Stimulated activated CD4-positive, alpha-beta T cell treated with anti-CD3 and anti-CD28 coated beads, Interleukin-2, amount 100 ng/mL, for 48 hours (primary cell): ENCODE data around the gene GPC1.

Source experiments
- DNase-seq, 2 donors: peaks; one replicate each; pipeline ENCODE4 v3.0.0-alpha.2; 2020

GPC1 gene

GRCh38 chr2:240432430-240432819 is 3.0 kb upstream of the GPC1 start:
- DNase-seq: no peak

DNA sequence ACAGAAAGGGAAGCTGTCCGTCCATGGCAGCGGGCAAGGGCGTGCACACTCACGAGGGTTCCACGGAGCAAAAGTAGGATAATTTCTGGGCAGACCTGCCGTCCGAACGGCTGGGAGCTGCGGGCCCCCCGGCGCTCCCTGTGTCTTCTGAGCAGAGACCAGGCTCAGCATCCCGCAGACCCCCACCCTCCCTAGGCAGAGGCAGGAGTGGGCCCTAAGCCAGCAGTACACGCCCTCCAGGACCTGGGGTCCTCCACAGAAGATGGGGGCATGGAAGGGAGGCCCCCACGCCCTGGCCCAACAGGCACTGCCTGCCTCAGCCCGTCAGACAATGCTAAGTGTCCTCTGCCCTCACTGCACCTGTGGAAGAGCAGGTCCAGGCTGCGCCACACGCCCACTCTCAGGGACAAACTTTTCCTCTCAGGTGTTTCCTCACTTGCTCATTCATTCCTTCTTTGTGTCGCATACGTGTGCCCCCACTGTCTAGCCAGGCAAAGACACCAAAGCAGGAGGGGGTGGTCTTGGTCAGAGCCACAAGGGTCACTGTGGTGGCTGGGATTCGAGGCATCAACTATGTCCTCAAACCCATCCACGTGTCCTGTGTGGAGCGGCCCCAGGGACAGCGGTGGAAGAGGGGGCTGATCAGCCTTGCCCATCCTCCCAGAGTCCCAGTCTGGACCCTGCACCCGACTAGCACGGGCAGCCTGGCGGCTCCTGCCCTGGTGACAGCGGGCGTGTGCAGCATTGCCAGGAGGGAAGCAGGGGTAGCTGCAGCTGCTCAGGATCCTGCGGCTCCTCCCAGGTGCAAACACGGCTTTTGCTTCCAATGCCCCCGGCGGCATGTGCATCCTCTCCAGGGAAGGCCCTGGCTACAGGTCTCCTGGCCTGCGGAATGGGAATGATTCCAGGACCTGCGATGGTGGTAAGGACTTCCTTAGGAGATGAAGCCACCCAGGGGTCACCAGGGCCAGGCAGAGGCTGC is 2.4 kb upstream of the GPC1 start:
- no peak for DNase-seq

DNA sequence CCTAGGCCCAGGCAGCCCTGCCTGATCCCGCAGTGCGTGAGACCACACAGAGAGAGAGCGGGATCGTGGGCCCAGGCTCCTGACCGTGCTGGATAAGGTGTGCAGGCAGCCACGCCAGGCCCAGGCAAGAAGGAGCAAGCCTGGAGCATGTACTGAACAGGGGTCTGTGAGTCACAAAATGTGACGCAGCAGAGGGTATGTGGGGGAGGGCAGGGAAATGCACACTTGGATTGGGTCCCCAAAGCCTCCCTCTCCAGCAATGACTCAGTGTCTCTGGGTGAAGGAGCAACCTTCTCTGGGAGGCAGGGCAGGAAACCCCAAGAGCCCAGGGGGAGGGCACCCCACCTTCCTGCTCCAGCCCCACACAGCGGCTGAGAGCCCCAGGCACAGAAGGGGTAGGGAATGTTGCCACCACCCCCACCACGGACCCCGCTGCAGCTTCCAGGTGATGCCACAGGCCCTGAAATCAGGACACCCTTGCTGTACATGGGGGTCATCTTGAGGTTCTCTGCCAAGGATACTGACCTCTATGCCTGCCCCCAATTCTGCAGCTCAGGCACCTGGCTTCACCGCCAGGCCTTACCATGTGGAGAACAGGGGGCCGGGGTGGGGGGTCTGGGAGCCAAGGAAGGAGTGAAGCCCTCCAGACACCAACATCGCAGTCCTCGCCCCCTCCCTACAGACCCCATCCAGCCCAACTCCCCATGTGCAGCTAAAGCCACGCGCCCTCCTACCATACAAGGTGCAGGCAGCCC is 1.3 kb upstream of the GPC1 start:
- no peak for DNase-seq

GRCh38 chr2:240434728-240435456 is 571 bp upstream of the GPC1 start:
- peak; percentile 76 to 81 for DNase-seq

- DNase-seq: no peak
Observed at GRCh38 chr2:240435948-240436682, 652 bp downstream of the GPC1 start.

DNA sequence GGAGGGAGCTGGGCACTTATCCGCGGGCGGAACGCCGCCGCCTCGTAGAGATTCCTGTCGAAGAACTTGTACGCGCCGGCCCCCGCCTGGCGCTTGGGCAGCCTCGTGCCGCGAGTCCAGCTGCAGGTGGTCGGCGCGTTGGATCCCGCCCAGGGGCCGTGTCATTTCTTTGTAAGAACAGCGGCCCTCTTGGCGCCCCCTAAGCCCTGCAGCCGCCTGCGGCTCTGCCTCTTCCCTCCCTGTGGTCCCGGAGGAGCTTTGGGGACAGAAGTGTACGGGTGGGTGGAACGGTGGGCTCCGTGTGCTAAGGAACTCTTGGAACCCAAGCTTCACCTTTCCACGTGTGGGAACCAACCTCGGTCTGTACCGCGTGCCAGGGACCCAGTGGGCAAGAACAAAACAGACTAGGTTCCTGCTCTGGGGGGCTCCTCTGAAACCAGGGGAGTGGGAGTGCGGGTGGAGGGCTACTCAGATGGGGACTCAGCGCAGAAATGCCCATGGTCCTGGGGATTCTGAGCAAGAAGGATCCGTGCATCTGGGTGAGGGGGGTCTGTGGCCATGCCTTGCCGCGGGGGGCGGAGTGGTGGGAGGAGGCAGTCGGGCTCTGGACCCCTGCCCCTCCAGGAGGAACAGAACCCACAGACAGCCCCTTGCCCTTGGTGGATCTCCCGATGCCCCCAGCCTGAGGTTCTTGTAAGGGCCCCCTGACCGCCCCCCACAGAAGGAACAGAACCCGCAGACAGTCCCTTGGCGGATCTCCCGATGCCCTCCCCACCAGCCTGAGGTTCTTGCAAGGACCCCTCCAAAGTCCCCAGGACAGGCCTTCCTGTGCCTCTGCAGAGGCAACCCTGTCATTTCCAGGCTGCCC is 1.5 kb downstream of the GPC1 start:
- no peak for DNase-seq

DNA sequence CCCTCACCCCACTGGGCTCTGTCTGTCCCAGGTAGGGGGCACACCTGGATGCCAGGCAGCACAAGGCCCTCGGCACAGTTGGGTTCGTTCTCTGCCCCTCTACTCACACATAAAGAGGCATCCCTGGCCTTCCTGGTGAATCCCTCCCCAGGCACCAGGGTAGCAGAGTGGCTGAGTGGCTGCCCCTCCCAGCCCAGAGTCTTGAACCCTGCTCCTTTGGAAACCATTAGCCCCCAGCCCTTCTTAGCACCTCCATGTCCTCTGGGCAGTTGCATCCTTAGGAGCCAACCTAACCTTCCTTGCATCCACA is 2.0 kb downstream of the GPC1 start:
- no peak for DNase-seq

GRCh38 chr2:240437861-240438809 is 2.7 kb downstream of the GPC1 start:
- peak; percentile 64 to 68 for DNase-seq

DNA sequence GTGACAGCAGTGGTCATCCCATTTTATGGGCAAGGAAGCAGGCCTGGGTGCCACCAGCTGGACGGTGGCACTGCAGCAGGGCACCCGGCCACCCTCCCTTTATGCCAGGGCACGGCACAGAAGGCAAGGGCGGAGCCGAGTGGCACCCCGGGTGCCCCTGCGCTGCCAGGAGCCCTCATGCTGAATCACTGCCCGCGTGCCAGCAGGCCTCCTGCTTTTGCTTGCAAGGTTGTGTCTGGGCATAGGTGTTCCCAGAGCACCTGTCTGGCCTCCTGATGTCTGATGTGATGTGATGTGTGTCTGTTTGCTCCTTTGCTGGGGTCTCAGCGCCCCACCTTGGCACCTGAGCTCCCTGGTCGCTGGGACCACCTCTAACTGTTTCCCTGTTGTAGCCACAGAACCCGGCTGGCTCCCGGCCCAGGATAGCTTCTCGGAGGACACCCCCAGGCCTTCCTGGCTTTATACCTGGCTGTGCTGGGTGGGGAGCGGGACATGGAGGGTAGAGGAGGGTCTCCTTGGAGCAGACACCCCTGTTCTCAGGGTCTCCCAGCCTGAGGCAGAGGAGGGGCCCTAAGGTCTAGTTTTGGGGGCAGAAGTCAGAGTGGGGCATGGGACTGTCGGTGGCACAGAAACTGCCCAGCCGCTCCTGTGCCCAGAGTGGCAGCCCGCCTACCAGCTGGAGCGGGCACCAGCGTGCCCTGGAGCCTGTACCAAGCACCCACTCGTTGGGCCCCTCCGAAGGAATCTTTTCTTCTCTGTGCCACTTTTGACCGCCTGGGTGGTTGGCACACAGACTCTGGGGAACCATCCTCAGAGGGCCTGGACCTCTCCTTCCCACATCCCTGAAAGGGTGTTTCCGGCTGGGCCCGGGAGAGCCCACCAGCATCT is 3.6 kb downstream of the GPC1 start:
- no peak for DNase-seq

- no peak for DNase-seq
Observed at GRCh38 chr2:240439698-240440151, 4.3 kb downstream of the GPC1 start.

GRCh38 chr2:240440251-240440650 is 4.8 kb downstream of the GPC1 start:
- DNase-seq: no peak

DNA sequence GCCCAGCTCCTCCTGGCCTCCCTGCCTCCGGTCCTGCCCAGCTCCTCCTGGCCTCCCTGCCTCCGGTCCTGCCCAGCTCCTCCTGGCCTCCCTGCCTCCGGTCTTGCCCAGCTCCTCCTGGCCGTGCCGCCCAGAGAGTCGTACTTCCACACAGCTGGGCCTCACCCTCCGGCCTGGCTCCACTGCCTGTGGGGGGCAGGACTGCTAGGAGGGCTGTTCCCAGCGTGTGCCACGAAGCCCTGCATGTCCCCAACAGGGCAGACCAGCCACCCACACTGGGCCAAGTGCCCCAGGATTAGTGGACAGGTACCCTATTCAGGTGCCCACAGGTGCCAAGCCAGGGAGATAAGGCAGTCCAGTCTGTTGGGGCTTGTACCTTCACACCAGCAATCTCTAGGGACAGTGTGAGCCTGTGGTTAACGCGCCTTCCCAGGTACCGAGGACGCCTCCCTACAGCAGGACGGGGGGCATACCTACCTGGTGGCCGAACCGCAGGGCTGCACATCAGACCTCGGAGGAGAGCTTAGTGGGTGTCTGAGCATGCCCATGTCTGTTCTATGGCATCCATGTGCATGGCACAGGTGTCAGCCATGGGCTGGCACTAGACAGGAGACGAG is 5.3 kb downstream of the GPC1 start:
- DNase-seq: no peak

- no peak for DNase-seq
Observed at GRCh38 chr2:240441326-240441992, 6.0 kb downstream of the GPC1 start.

DNA sequence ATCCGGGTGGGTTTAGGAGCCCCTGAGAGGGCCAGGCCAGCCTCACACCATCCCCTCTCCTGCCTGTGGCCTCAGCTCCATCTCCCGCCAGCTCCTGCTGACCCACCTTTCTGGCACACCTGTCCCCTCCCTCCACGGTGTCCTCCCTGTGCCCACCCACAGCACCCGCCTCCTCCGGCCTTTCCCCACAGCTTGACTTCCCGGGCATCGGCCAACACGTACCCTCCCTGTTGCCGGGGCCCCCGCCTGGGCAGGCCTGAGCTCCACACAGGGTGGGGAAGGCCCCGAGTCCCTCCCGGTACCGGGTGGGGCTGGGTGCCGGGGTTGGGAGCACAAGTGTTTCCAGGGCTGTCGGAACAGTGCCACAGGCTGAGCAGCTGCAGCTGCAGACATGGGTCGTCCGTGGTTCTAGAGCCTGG is 6.5 kb downstream of the GPC1 start:
- no peak for DNase-seq

- DNase-seq: no peak
Observed at GRCh38 chr2:240442891-240443715, 7.6 kb downstream of the GPC1 start.

DNA sequence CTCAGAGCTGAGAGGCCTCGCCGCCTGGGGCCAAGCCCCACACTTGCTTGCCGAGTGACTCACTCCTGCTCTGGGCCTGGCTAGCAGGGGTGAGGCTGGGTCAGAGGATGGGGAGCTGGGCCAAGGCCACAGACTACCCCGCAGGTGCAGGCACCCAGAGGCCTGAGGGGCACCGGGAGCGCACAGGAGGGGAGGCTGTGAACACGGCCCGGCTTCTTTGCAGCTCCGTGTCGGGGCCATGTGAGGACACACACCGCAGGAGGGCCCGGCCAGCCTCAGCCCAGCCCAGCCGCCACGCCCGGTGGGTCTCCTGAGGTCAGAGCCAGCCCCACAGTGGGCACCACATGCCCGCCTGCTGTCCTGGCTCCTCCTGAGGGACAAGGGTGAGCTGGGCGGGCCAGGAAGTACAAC is 8.4 kb downstream of the GPC1 start:
- DNase-seq: no peak

GRCh38 chr2:240444464-240444863 is 9.0 kb downstream of the GPC1 start:
- no peak for DNase-seq
